ENCODE data around the gene KCNB1.

GRCh38 chr20:49418809-49419208, 63.7 kb downstream of the KCNB1 start:
- TF ChIP-seq POLR2A (IDR thresholded peaks at IDR 0.05; ENCODE audit: low read depth, low read length) (no peak), TAF1 (IDR thresholded peaks at IDR 0.05; ENCODE audit: borderline replicate concordance, low read depth, low read length) (no peak), POLR2AphosphoS5 (IDR thresholded peaks at IDR 0.05; ENCODE audit: low read depth, low read length) (no peak)
